Type B pancreatic cell (in vitro differentiated cells): ENCODE data around the gene ISLR2. TPM values are rescaled to one million over a fixed set of nuclear protein-coding genes. Genes with fewer than 3 reads are reported as not detected.

ENCODE experiments used
- DNase-seq: peaks from one replicate; pipeline ENCODE4 v3.0.0; 2021; ENCODE audit warnings: mixed read lengths; ENCODE audit not compliant: unreplicated experiment; ENCODE audit errors: extremely low spot score
- H3K27ac Mint-ChIP-seq: 2 replicates; pipeline ENCODE4 v1.8.0; 2021; ENCODE audit warnings: mild to moderate bottlenecking, mixed read lengths
- H3K27me3 Mint-ChIP-seq: 2 replicates; pipeline ENCODE4 v1.8.0; 2021; ENCODE audit warnings: mixed read lengths
- H3K36me3 Mint-ChIP-seq: 2 replicates; pipeline ENCODE4 v1.8.0; 2021; ENCODE audit warnings: mixed read lengths
- H3K4me1 Mint-ChIP-seq: one replicate; pipeline ENCODE4 v1.8.0; 2021; ENCODE audit warnings: mixed read lengths; ENCODE audit not compliant: unreplicated experiment
- H3K4me3 Mint-ChIP-seq: 2 replicates; pipeline ENCODE4 v1.8.0; 2021; ENCODE audit warnings: mild to moderate bottlenecking, mixed read lengths
- H3K9me3 Mint-ChIP-seq: 2 replicates; pipeline ENCODE4 v1.8.0; 2021; ENCODE audit warnings: mixed read lengths
- total RNA-seq: library from RNA; stranded (reverse); gene quantifications from 2 replicates; pipeline ENCODE4 v1.2.1, GENCODE V29; 2021; ENCODE audit warnings: low replicate concordance
- TF ChIP-seq, protein P1 (sequence below): fragments of 200-600 bp; sonication (generic); conservative IDR thresholded peaks from 2 replicates; pipeline ENCODE4 v1.5.0; 2021; ENCODE audit warnings: antibody characterized with exemption, mild to moderate bottlenecking

ISLR2 gene
- total RNA-seq, 1 donor from 2014 or later, result 16.9 TPM

GRCh38 chr15:74136814-74137536, 6.6 kb downstream of the ISLR2 start:
- Mint-ChIP-seq H3K27ac (no peak overlapping the region), H3K36me3 (peaks cover 4% of the 10 kb centered on the region), H3K9me3 (no peaks in the 10 kb centered on the region), H3K4me3 (peak overlapping the region; percentile 78), H3K4me1 (peaks cover 49% of the 10 kb centered on the region), H3K27me3 (peaks cover 79% of the 10 kb centered on the region)
- DNase-seq, result no peak
- TF ChIP-seq, protein P1, sequence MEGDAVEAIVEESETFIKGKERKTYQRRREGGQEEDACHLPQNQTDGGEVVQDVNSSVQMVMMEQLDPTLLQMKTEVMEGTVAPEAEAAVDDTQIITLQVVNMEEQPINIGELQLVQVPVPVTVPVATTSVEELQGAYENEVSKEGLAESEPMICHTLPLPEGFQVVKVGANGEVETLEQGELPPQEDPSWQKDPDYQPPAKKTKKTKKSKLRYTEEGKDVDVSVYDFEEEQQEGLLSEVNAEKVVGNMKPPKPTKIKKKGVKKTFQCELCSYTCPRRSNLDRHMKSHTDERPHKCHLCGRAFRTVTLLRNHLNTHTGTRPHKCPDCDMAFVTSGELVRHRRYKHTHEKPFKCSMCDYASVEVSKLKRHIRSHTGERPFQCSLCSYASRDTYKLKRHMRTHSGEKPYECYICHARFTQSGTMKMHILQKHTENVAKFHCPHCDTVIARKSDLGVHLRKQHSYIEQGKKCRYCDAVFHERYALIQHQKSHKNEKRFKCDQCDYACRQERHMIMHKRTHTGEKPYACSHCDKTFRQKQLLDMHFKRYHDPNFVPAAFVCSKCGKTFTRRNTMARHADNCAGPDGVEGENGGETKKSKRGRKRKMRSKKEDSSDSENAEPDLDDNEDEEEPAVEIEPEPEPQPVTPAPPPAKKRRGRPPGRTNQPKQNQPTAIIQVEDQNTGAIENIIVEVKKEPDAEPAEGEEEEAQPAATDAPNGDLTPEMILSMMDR, result no peak

DNA sequence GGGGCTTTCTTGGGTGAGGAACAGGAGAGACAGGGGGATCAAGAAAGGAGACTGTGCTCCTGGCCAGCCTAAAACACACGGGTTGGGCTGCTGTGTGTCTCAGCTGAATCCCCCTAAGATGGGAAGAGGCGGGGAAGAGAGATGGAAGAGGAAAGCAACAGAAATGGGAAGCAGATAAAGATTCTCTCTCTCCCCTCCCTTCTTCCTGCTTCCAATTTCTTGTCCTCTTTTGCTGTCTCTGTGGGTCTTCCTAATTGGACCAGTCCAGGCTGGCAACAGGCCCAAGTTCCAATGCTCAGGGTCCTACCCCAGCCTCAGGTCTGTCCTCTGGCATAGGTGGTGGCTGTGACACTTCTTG, 7.1 kb downstream of the ISLR2 start:
- H3K4me1 Mint-ChIP-seq, result peaks cover 46% of the 10 kb centered on the region
- peaks cover 76% of the 10 kb centered on the region for H3K27me3 Mint-ChIP-seq
- DNase-seq, result no peak
- no peak overlapping the region for H3K27ac Mint-ChIP-seq
- no peaks in the 10 kb centered on the region for H3K36me3 Mint-ChIP-seq
- TF ChIP-seq, protein P1, result no peak
- peak overlapping the region; percentile 41 for H3K4me3 Mint-ChIP-seq
- H3K9me3 Mint-ChIP-seq, result no peaks in the 10 kb centered on the region

DNA sequence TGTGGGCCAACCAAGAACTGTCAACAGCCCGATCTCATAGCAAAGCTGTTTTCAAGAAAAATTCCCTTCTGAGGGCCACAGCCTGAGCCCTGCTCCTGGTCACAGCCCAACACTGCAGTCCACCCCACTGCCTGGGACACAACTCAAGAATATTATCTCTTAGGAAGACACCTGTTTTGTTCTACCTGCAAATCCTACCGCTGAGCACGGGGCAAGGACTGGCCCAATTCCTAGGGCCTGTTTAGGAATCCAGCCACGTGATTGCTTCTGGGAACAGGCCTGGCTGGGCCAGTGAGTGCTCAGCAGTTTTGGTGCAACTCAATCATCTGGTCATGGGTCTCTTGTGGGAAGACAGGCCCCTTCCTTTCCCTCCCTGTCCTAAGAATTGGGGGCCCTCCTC, 8.3 kb downstream of the ISLR2 start:
- no peaks in the 10 kb centered on the region for H3K9me3 Mint-ChIP-seq
- H3K4me1 Mint-ChIP-seq, result peaks cover 46% of the 10 kb centered on the region
- TF ChIP-seq, protein P1, result no peak
- no peak for DNase-seq
- H3K27ac Mint-ChIP-seq, result no peak overlapping the region
- H3K4me3 Mint-ChIP-seq, result no peak overlapping the region
- no peaks in the 10 kb centered on the region for H3K36me3 Mint-ChIP-seq
- peaks cover 65% of the 10 kb centered on the region for H3K27me3 Mint-ChIP-seq

- no peak for DNase-seq
- H3K4me3 Mint-ChIP-seq, result no peak overlapping the region
- TF ChIP-seq, protein P1, result no peak
- H3K36me3 Mint-ChIP-seq, result no peaks in the 10 kb centered on the region
- peaks cover 55% of the 10 kb centered on the region for H3K27me3 Mint-ChIP-seq
- peaks cover 40% of the 10 kb centered on the region for H3K4me1 Mint-ChIP-seq
- no peaks in the 10 kb centered on the region for H3K9me3 Mint-ChIP-seq
- H3K27ac Mint-ChIP-seq, result no peak overlapping the region
These were observed 11.2 kb downstream of the ISLR2 start for GRCh38 chr15:74141591-74141990.

DNA sequence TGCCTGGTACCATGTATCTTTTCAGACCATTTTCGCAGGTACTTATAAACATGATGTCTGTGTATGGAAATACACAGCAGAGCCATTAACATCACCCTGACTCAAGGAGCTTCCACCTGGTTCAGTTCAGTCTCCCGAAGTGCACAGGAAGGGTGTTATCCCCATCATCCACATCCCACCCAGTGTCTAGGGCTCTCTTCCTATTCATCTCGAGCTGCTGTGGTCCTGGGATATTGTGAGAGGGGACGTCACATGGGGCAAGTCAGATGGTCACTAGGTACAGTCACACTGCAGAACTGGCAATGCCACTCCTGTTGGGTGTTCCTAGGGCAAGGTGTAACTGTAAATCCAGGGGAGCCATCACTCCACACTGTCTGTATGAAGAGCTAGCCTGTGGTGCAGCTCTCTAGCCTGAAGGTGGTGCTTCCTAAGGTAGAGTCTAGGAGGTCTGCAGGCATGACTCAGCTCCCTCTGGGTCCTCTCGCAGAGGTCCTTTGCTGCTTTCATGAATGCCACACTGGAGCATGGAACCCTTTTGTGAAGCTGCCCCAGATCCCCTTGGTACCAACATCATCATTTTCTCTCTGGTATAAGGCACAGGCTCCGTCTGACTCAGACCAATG, 13.9 kb downstream of the ISLR2 start:
- Mint-ChIP-seq H3K27ac (no peak overlapping the region), H3K36me3 (no peaks in the 10 kb centered on the region), H3K27me3 (peaks cover 47% of the 10 kb centered on the region), H3K4me1 (peaks cover 19% of the 10 kb centered on the region), H3K4me3 (no peak overlapping the region), H3K9me3 (no peaks in the 10 kb centered on the region)
- no peak for DNase-seq
- TF ChIP-seq, protein P1, result no peak
